ENCODE results near the gene ANKRD44.

ANKRD44 gene

DNA sequence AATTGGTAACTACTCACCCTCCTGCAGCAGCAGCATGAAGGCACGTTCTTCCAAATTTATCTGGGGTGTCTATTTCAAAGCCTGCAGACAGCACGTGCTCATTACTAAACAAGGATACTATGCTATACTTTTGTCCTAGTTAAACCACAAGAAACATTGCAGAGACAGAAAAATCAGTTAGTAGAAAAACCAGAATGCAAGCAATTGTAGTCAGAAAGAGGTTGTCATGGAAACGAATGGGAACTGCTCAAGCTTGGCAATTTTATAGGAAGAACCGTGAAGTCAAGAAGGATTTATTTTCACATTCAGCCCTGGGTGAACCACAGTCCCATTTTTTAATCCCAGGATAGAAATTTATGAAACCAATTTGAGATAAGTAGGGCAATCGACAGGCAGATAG, 221.9 kb downstream of the ANKRD44 start:
- DNase-seq (ENCODE audit: low read depth), result no peak
- no peak for TF ChIP-seq CTCF (IDR thresholded peaks at IDR 0.05; ENCODE audit: control insufficient read depth, extremely low read depth, insufficient read depth)

GRCh38 chr2:197086500-197086899, 224.1 kb downstream of the ANKRD44 start:
- TF ChIP-seq CTCF (IDR thresholded peaks at IDR 0.05; ENCODE audit: control insufficient read depth, extremely low read depth, insufficient read depth), result no peak
- no peak overlapping the region for H3K4me3 ChIP-seq (ENCODE audit: low read depth, low read length)
- DNase-seq (ENCODE audit: low read depth), result no peak

More for the DNA sequence above, 221.9 kb downstream of the ANKRD44 start:
- H3K4me3 ChIP-seq (ENCODE audit: low read depth, low read length), result no peak overlapping the region

- TF ChIP-seq CTCF (IDR thresholded peaks at IDR 0.05; ENCODE audit: control insufficient read depth, extremely low read depth, insufficient read depth), result no peak
- no peak overlapping the region for H3K4me3 ChIP-seq (ENCODE audit: low read depth, low read length)
- no peak for DNase-seq (ENCODE audit: low read depth)
These were observed 224.9 kb downstream of the ANKRD44 start for GRCh38 chr2:197085665-197086064.

DNA sequence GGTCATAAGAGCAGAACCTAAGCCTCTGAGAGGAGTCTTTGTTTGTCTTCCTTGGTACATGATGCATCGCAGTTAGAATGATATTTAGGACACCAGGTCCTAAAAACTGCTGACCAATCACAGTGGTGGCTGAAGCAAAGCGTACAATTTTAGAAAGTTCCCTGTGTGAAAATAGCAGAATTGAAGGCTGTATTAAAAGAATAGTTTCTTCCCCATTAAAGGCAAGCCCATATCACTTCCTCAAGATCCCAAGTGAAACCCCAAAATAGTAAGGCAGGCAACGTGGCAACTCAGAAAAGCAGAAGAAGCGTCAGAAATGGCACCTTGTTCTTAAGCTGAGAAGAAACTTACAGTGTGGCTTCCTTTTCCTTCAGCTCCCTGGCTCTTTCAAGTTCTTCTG, 229.3 kb downstream of the ANKRD44 start:
- no peak for DNase-seq (ENCODE audit: low read depth)
- no peak for TF ChIP-seq CTCF (IDR thresholded peaks at IDR 0.05; ENCODE audit: control insufficient read depth, extremely low read depth, insufficient read depth)
- H3K4me3 ChIP-seq (ENCODE audit: low read depth, low read length), result no peak overlapping the region

GRCh38 chr2:197080578-197081216, 229.9 kb downstream of the ANKRD44 start:
- H3K4me3 ChIP-seq (ENCODE audit: low read depth, low read length), result no peak overlapping the region
- no peak for DNase-seq (ENCODE audit: low read depth)
- TF ChIP-seq CTCF (IDR thresholded peaks at IDR 0.05; ENCODE audit: control insufficient read depth, extremely low read depth, insufficient read depth), result no peak

DNA sequence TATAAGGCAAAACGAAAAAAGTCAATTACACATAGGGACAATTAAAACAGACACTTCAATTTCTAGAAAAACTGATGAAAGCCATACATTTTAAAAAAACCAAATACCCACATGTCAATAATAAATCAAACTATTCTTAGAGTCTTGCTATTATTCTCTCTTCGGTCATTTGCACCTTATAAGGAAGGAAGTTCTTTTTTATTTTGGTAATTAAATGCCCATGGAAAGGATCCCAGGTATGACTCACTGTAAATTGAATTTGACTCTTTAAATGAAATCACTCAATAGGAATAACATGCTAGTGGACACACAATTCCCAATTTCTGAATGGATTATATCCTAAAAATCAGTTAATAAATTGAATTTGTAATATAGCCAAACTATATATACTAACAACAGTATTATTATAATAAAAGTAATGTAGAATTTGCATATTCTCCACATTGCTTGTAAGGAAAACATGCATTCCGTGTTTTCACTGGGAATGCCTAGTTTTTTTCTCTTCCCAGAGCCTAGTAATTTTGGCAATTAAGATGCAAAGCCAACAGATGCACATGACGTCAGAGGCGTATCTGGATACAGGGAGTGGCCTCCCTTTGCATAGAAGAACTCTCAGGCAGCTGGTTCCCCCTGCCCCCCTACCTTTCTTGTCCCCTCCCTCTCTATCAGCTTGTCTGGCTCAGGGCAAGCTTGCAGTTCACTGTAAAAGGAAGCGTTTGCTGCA, 230.6 kb downstream of the ANKRD44 start:
- TF ChIP-seq CTCF (IDR thresholded peaks at IDR 0.05; ENCODE audit: control insufficient read depth, extremely low read depth, insufficient read depth), result no peak
- peak; percentile 70 for DNase-seq (ENCODE audit: low read depth)
- H3K4me3 ChIP-seq (ENCODE audit: low read depth, low read length), result no peak overlapping the region
